ENCODE measurements around the gene ZBTB20.

DNA sequence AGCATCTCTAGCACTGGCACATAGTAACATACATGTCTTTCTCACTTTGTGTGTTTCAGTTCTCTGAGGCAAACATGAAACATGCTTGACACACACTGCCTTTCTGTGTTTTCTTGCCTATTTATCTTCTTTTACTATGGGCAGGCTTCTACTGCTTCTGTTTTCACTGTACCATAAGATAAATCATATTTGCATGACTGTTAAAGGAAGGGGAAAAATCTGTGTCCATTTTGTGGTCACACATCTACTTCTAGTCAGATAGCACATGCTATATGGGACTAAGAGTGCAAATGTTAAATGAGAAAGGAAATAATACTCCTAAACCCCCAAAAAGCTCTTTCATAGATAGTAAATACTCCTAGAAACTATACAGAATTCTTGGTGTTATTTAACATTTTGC is 386.4 kb downstream of the ZBTB20 start:
- TF ChIP-seq, protein P1, sequence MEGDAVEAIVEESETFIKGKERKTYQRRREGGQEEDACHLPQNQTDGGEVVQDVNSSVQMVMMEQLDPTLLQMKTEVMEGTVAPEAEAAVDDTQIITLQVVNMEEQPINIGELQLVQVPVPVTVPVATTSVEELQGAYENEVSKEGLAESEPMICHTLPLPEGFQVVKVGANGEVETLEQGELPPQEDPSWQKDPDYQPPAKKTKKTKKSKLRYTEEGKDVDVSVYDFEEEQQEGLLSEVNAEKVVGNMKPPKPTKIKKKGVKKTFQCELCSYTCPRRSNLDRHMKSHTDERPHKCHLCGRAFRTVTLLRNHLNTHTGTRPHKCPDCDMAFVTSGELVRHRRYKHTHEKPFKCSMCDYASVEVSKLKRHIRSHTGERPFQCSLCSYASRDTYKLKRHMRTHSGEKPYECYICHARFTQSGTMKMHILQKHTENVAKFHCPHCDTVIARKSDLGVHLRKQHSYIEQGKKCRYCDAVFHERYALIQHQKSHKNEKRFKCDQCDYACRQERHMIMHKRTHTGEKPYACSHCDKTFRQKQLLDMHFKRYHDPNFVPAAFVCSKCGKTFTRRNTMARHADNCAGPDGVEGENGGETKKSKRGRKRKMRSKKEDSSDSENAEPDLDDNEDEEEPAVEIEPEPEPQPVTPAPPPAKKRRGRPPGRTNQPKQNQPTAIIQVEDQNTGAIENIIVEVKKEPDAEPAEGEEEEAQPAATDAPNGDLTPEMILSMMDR (conservative IDR thresholded peaks at IDR 0.05; ENCODE audit: low read depth, low read length) = no peak
- TF ChIP-seq EZH2 (IDR thresholded peaks at IDR 0.05; ENCODE audit: low read length, unreplicated experiment) (no peak), EZH2phosphoT487 (IDR thresholded peaks at IDR 0.05; ENCODE audit: borderline replicate concordance, low read length) (no peak)

Measured in PC-3 (cell line).